ENCODE data around the gene ARHGEF11. TPM values are rescaled to one million over a fixed set of nuclear protein-coding genes. Genes with fewer than 3 reads are reported as not detected.

Gene ARHGEF11
- total RNA-seq, 1 experiment from 2014 or later: 45.5 TPM

DNA sequence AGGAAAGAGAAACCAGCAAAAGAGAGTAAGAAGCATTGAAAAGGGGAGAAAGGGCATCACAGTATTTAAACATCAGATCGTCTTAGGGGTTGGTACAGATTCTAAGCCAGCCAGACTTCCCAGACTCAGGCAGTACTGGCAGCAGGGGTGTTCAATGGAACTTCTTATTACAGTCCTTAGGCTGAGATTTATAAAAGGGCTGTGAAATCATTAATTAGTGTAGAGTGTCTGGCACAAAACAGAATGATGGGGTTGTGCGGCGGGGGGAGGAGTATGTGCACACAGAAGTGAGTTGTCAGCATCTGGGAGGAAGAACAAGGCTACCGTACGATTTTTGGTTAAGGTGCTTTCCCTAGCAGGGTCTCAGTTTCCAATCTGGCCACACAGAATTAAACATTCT lies 38.2 kb downstream of the ARHGEF11 start:
- Mint-ChIP-seq H3K27me3 (ENCODE audit: insufficient read depth, unreplicated experiment) (no peaks in the 10 kb centered on the region), H3K4me1 (ENCODE audit: low read depth, unreplicated experiment) (no peaks in the 10 kb centered on the region), H3K27ac (ENCODE audit: unreplicated experiment) (no peak overlapping the region), H3K36me3 (ENCODE audit: insufficient read depth, unreplicated experiment) (no peaks in the 10 kb centered on the region), H3K4me3 (ENCODE audit: unreplicated experiment) (no peak overlapping the region), H3K9me3 (ENCODE audit: unreplicated experiment) (no peaks in the 10 kb centered on the region)
- TF ChIP-seq, protein P1, sequence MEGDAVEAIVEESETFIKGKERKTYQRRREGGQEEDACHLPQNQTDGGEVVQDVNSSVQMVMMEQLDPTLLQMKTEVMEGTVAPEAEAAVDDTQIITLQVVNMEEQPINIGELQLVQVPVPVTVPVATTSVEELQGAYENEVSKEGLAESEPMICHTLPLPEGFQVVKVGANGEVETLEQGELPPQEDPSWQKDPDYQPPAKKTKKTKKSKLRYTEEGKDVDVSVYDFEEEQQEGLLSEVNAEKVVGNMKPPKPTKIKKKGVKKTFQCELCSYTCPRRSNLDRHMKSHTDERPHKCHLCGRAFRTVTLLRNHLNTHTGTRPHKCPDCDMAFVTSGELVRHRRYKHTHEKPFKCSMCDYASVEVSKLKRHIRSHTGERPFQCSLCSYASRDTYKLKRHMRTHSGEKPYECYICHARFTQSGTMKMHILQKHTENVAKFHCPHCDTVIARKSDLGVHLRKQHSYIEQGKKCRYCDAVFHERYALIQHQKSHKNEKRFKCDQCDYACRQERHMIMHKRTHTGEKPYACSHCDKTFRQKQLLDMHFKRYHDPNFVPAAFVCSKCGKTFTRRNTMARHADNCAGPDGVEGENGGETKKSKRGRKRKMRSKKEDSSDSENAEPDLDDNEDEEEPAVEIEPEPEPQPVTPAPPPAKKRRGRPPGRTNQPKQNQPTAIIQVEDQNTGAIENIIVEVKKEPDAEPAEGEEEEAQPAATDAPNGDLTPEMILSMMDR (IDR thresholded peaks at IDR 0.05; ENCODE audit: insufficient read depth in 1 of 2, low read depth in 1 of 2, low read length in 1 of 2, severe bottlenecking in 1 of 2, unreplicated experiment in 1 of 2): no peak
- peaks cover 12% of the 10 kb centered on the region for H3K4me1 ChIP-seq
- ChIA-PET POLR2A (no interaction called here), CTCF (no interaction called here)
- H3K36me3 ChIP-seq (ENCODE audit: control insufficient read depth, insufficient read depth, low read length): no peaks in the 10 kb centered on the region
- no peaks in the 10 kb centered on the region for H3K27me3 ChIP-seq (replicated peaks; ENCODE audit: control insufficient read depth, insufficient read depth, low read length)
- no peak overlapping the region for H3K4me3 ChIP-seq (ENCODE audit: low read depth, low read length)
- H3K9me3 ChIP-seq: no peaks in the 10 kb centered on the region
- intact Hi-C loops (cut with micrococcal nuclease; ENCODE audit: unreplicated experiment): no loop called here
- no peak for DNase-seq
- BruUV-seq (replicated peaks): no TSS peak

GRCh38 chr1:157006676-157007075 lies 38.9 kb downstream of the ARHGEF11 start:
- Mint-ChIP-seq H3K27me3 (ENCODE audit: insufficient read depth, unreplicated experiment) (no peaks in the 10 kb centered on the region), H3K36me3 (ENCODE audit: insufficient read depth, unreplicated experiment) (no peaks in the 10 kb centered on the region), H3K27ac (ENCODE audit: unreplicated experiment) (no peak overlapping the region), H3K4me3 (ENCODE audit: unreplicated experiment) (no peak overlapping the region), H3K4me1 (ENCODE audit: low read depth, unreplicated experiment) (no peaks in the 10 kb centered on the region), H3K9me3 (ENCODE audit: unreplicated experiment) (no peaks in the 10 kb centered on the region)
- ChIA-PET CTCF (no interaction called here), POLR2A (no interaction called here)
- BruUV-seq (replicated peaks): no TSS peak
- TF ChIP-seq, protein P1 (IDR thresholded peaks at IDR 0.05; ENCODE audit: insufficient read depth in 1 of 2, low read depth in 1 of 2, low read length in 1 of 2, severe bottlenecking in 1 of 2, unreplicated experiment in 1 of 2): no peak
- no peaks in the 10 kb centered on the region for H3K27me3 ChIP-seq (replicated peaks; ENCODE audit: control insufficient read depth, insufficient read depth, low read length)
- H3K36me3 ChIP-seq (ENCODE audit: control insufficient read depth, insufficient read depth, low read length): no peaks in the 10 kb centered on the region
- H3K9me3 ChIP-seq: no peaks in the 10 kb centered on the region
- intact Hi-C loops (cut with micrococcal nuclease; ENCODE audit: unreplicated experiment): no loop called here
- H3K4me1 ChIP-seq: peaks cover 12% of the 10 kb centered on the region
- no peak overlapping the region for H3K4me3 ChIP-seq (ENCODE audit: low read depth, low read length)
- no peak for DNase-seq

DNA sequence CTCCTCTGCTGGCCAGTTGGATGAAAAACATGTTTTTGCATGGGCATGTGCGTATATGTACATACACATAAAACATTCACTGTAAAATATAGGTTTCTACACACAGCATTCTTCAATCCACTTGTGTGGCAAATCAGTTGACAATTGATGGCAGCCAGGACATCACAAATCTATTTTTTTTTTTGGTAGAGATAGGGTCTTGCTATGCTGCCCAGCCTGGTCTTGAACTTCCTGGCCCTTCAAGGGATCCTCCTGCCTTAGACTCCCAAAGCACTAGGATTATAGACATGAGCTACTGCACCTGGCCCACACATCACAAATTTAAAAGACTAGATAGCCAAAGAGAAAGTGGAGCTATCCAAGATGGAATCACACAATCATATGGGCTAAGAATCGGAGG lies 39.6 kb downstream of the ARHGEF11 start:
- H3K36me3 ChIP-seq (ENCODE audit: control insufficient read depth, insufficient read depth, low read length): no peaks in the 10 kb centered on the region
- TF ChIP-seq, protein P1 (IDR thresholded peaks at IDR 0.05; ENCODE audit: insufficient read depth in 1 of 2, low read depth in 1 of 2, low read length in 1 of 2, severe bottlenecking in 1 of 2, unreplicated experiment in 1 of 2): no peak
- H3K4me3 ChIP-seq (ENCODE audit: low read depth, low read length): no peak overlapping the region
- Mint-ChIP-seq H3K4me3 (ENCODE audit: unreplicated experiment) (no peak overlapping the region), H3K9me3 (ENCODE audit: unreplicated experiment) (no peaks in the 10 kb centered on the region), H3K27ac (ENCODE audit: unreplicated experiment) (no peak overlapping the region), H3K4me1 (ENCODE audit: low read depth, unreplicated experiment) (peaks cover 1% of the 10 kb centered on the region), H3K36me3 (ENCODE audit: insufficient read depth, unreplicated experiment) (no peaks in the 10 kb centered on the region), H3K27me3 (ENCODE audit: insufficient read depth, unreplicated experiment) (no peaks in the 10 kb centered on the region)
- H3K4me1 ChIP-seq: peaks cover 12% of the 10 kb centered on the region
- no TSS peak for BruUV-seq (replicated peaks)
- POLR2A ChIA-PET: no interaction called here
- no peaks in the 10 kb centered on the region for H3K27me3 ChIP-seq (replicated peaks; ENCODE audit: control insufficient read depth, insufficient read depth, low read length)
- H3K9me3 ChIP-seq: no peaks in the 10 kb centered on the region
- DNase-seq: no peak
- CTCF ChIA-PET: no interaction called here
- intact Hi-C loops (cut with micrococcal nuclease; ENCODE audit: unreplicated experiment): no loop called here

All from Caco-2 (cell line).